Osteoblast (primary cell): ENCODE data around the gene ZBTB5. TPM values are rescaled to one million over a fixed set of nuclear protein-coding genes. Genes with fewer than 3 reads are reported as not detected.

Source experiments
- DNase-seq: peaks from one replicate; pipeline ENCODE4 v3.0.0; 2011; ENCODE audit warnings: low spot score, mixed read lengths; ENCODE audit not compliant: insufficient read length; ENCODE audit errors: missing footprints
- H2AFZ ChIP-seq: 2 replicates; pipeline ENCODE4 v1.6.0; 2011; ENCODE audit warnings: mild to moderate bottlenecking, low read length
- H3K27ac ChIP-seq: 2 replicates; pipeline ENCODE4 v1.5.1; 2011; ENCODE audit warnings: mild to moderate bottlenecking, low read depth, low read length, moderate library complexity
- H3K27me3 ChIP-seq: 2 replicates; pipeline ENCODE4 v1.6.0; 2012; ENCODE audit warnings: mild to moderate bottlenecking, control low read depth, inconsistent platforms, low read length, moderate library complexity; ENCODE audit not compliant: insufficient read depth
- H3K36me3 ChIP-seq: 2 replicates; pipeline ENCODE4 v1.5.1; 2011; ENCODE audit warnings: mild to moderate bottlenecking, low read length, control low read depth, moderate library complexity; ENCODE audit not compliant: insufficient read depth
- H3K4me1 ChIP-seq: 2 replicates; pipeline ENCODE4 v1.5.1; 2011; ENCODE audit warnings: mild to moderate bottlenecking, low read length, control low read depth, moderate library complexity; ENCODE audit not compliant: insufficient read depth
- H3K4me2 ChIP-seq: 2 replicates; pipeline ENCODE4 v1.6.0; 2011; ENCODE audit warnings: mild to moderate bottlenecking, low read length; ENCODE audit not compliant: insufficient read depth
- H3K4me3 ChIP-seq: fragments of 200-600 bp; sonication (generic); 3 replicates; pipeline ENCODE4 v1.5.1; 2012; ENCODE audit warnings: mild to moderate bottlenecking, low read length, inconsistent platforms; ENCODE audit not compliant: insufficient read depth
- H3K79me2 ChIP-seq: 2 replicates; pipeline ENCODE4 v1.6.0; 2012; ENCODE audit warnings: mild to moderate bottlenecking, low read length, control low read depth, inconsistent platforms; ENCODE audit not compliant: insufficient read depth
- H3K9me3 ChIP-seq: 2 replicates; pipeline ENCODE4 v1.5.1; 2011; ENCODE audit warnings: low read depth, low read length, control low read depth
- H4K20me1 ChIP-seq: 2 replicates; pipeline ENCODE4 v1.6.0; 2012; ENCODE audit warnings: mild to moderate bottlenecking, low read length, control low read depth; ENCODE audit not compliant: insufficient read depth
- CTCF ChIP-seq: IDR thresholded peaks from 2 replicates; pipeline ENCODE4 v1.5.1; 2011; ENCODE audit warnings: mild to moderate bottlenecking, low read depth, low read length, moderate library complexity; ENCODE audit errors: extremely low read depth
- total RNA-seq: library from RNA; depleted of rRNA; stranded (reverse); fragments of >200 nt; gene quantifications from 2 replicates; pipeline ENCODE4 v1.2.3, GENCODE V29; 2012

The ZBTB5 gene
- total RNA-seq, 1 donor: 11.6 TPM

- Histone ChIP-seq H3K9me3 (no peaks in the 10 kb centered on the region), H3K4me1 (no peaks in the 10 kb centered on the region), H3K36me3 (peaks cover 77% of the 10 kb centered on the region), H3K79me2 (peaks cover 15% of the 10 kb centered on the region), H4K20me1 (peaks cover 12% of the 10 kb centered on the region), H3K27me3 (no peaks in the 10 kb centered on the region), H3K4me3 (no peak overlapping the region), H3K4me2 (no peak overlapping the region), H2AFZ (no peak overlapping the region), H3K27ac (no peak overlapping the region)
- no peak for TF ChIP-seq CTCF
- no peak for DNase-seq
These were observed 33.2 kb downstream of the ZBTB5 start for GRCh38 chr9:37432020-37432419.

- DNase-seq: no peak
- no peak overlapping the region for H3K27ac ChIP-seq
- H4K20me1 ChIP-seq: peaks cover 8% of the 10 kb centered on the region
- peaks cover 12% of the 10 kb centered on the region for H3K79me2 ChIP-seq
- peaks cover 75% of the 10 kb centered on the region for H3K36me3 ChIP-seq
- no peaks in the 10 kb centered on the region for H3K27me3 ChIP-seq
- no peak overlapping the region for H3K4me2 ChIP-seq
- no peak overlapping the region for H3K4me3 ChIP-seq
- TF ChIP-seq CTCF: peak; percentile 27
- H3K4me1 ChIP-seq: no peaks in the 10 kb centered on the region
- H3K9me3 ChIP-seq: no peaks in the 10 kb centered on the region
- no peak overlapping the region for H2AFZ ChIP-seq
These were observed 34.2 kb downstream of the ZBTB5 start for GRCh38 chr9:37430841-37431597.

DNA sequence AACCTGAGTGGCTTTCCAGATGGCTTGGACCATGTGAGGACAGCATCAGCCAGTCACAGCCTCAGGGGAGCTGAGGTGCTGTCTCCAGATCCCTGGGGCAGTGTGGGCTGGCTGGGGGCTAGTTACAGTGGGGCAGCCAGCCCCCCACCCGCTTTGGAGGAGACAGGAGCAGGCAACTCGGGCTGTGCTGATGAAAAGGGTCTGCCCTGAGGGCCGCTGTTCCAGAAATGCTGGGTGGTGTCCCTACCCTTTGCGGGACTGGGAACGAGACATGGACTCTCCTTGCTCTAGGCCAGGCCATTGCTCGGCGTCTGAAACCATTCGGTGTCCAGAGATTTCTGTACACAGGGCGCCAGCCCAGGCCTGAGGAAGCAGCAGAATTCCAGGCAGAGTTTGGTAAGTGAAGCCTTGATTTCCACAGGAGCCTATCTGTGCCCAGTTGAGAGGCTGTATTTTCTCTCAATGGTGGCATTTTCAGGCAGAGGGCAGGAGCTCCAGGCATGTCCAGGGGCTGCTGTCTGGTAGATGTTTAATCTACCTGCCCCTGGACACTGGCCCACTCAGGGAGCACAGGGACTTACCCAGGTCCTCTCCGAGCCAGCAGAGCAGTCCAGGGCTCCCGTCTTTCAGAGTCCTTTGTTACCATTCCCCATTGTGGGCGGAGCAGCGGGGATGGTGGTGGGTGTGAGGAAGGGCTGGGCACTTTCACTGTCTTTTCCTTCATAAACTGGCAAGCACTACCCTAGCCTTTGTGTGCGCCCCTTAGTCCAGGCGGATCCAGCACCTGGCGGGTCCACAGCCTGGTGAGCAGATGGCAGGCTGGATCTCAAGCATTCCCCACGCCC, 35.6 kb downstream of the ZBTB5 start:
- H3K9me3 ChIP-seq: no peaks in the 10 kb centered on the region
- no peak overlapping the region for H2AFZ ChIP-seq
- H3K36me3 ChIP-seq: peaks cover 68% of the 10 kb centered on the region
- H3K27me3 ChIP-seq: no peaks in the 10 kb centered on the region
- peaks cover 7% of the 10 kb centered on the region for H3K4me1 ChIP-seq
- H3K27ac ChIP-seq: no peak overlapping the region
- peaks cover 18% of the 10 kb centered on the region for H3K79me2 ChIP-seq
- TF ChIP-seq CTCF: no peak
- H4K20me1 ChIP-seq: peaks cover 10% of the 10 kb centered on the region
- H3K4me2 ChIP-seq: no peak overlapping the region
- H3K4me3 ChIP-seq: no peak overlapping the region
- DNase-seq: no peak

GRCh38 chr9:37428345-37428744, 36.9 kb downstream of the ZBTB5 start:
- Histone ChIP-seq H3K9me3 (no peaks in the 10 kb centered on the region), H3K36me3 (peaks cover 62% of the 10 kb centered on the region), H3K27me3 (no peaks in the 10 kb centered on the region), H3K4me1 (peaks cover 18% of the 10 kb centered on the region), H3K27ac (no peak overlapping the region), H4K20me1 (peaks cover 18% of the 10 kb centered on the region), H3K4me3 (no peak overlapping the region), H2AFZ (no peak overlapping the region), H3K4me2 (no peak overlapping the region), H3K79me2 (peaks cover 31% of the 10 kb centered on the region)
- no peak for TF ChIP-seq CTCF
- DNase-seq: no peak
